Keratinocyte (primary cell): ENCODE measurements around the gene SHISA2. TPM values are rescaled to one million over a fixed set of nuclear protein-coding genes. Genes with fewer than 3 reads are reported as not detected.

ENCODE experiments used
- DNase-seq: peaks from one replicate; pipeline ENCODE4 v3.0.0-alpha.2; 2011; ENCODE audit warnings: low read depth, missing footprints, low spot score
- FAIRE-seq: peaks from 2 replicates; lab custom pipeline; 2011; peaks lifted over from hg19 to GRCh38; lab: Jason Lieb, UNC
- H2AFZ ChIP-seq: 2 replicates; pipeline ENCODE4 v1.6.0; 2012; ENCODE audit warnings: low read length, control low read depth, inconsistent platforms; ENCODE audit not compliant: control insufficient read depth
- H3K27ac ChIP-seq: 2 replicates; pipeline ENCODE4 v1.5.1; 2011; ENCODE audit warnings: low read length; ENCODE audit not compliant: control insufficient read depth, insufficient read depth
- H3K27me3 ChIP-seq: 3 replicates; pipeline ENCODE4 v1.6.0; 2011; ENCODE audit warnings: low read length; ENCODE audit not compliant: control insufficient read depth, insufficient read depth; ENCODE audit errors: extremely low read depth
- H3K36me3 ChIP-seq, 2 experiments: 2 replicates in 1 of 2; 3 replicates in 1 of 2; pipeline ENCODE4 v1.5.1; 2011; ENCODE audit warnings: low read length in 2 of 2, mild to moderate bottlenecking in 1 of 2; ENCODE audit not compliant: control insufficient read depth in 2 of 2, insufficient read depth in 2 of 2; ENCODE audit errors: extremely low read depth in 1 of 2
- H3K4me1 ChIP-seq: 3 replicates; pipeline ENCODE4 v1.5.1; 2011; ENCODE audit warnings: low read length; ENCODE audit not compliant: control insufficient read depth, insufficient read depth; ENCODE audit errors: extremely low read depth
- H3K4me2 ChIP-seq: 3 replicates; pipeline ENCODE4 v1.6.0; 2011; ENCODE audit warnings: low read depth, low read length; ENCODE audit not compliant: control insufficient read depth, insufficient read depth; ENCODE audit errors: extremely low read depth
- H3K4me3 ChIP-seq, 3 experiments: fragments of 200-600 bp in 1 of 3; sonication (generic) in 1 of 3; 2 replicates in 2 of 3; 3 replicates in 1 of 3; pipeline ENCODE4 v1.5.1; 2011 to 2016; ENCODE audit warnings: low read length in 3 of 3, mild to moderate bottlenecking in 3 of 3, control low read depth in 2 of 3, inconsistent platforms in 1 of 3, low read depth in 1 of 3, mixed read lengths in 1 of 3, mixed run types in 1 of 3, moderate library complexity in 1 of 3; ENCODE audit not compliant: control insufficient read depth in 2 of 3, insufficient read depth in 2 of 3; ENCODE audit errors: extremely low read depth in 1 of 3
- H3K79me2 ChIP-seq: 2 replicates; pipeline ENCODE4 v1.6.0; 2012; ENCODE audit warnings: low read length; ENCODE audit not compliant: control insufficient read depth, insufficient read depth
- H3K9ac ChIP-seq: 3 replicates; pipeline ENCODE4 v1.6.0; 2011; ENCODE audit warnings: low read length; ENCODE audit not compliant: control insufficient read depth, insufficient read depth; ENCODE audit errors: extremely low read depth
- H3K9me1 ChIP-seq: 3 replicates; pipeline ENCODE4 v1.6.0; 2011; ENCODE audit warnings: low read length; ENCODE audit not compliant: control insufficient read depth, insufficient read depth; ENCODE audit errors: extremely low read depth
- H3K9me3 ChIP-seq: 2 replicates; pipeline ENCODE4 v1.5.1; 2012; ENCODE audit warnings: low read depth, low read length; ENCODE audit not compliant: control insufficient read depth
- H4K20me1 ChIP-seq: 3 replicates; pipeline ENCODE4 v1.6.0; 2011; ENCODE audit warnings: low read length; ENCODE audit not compliant: control insufficient read depth, insufficient read depth; ENCODE audit errors: extremely low read depth
- CTCF ChIP-seq, 3 experiments: IDR thresholded peaks in 1 of 3; conservative IDR thresholded peaks in 1 of 3; optimal IDR thresholded peaks in 1 of 3; 2 replicates in 2 of 3; 3 replicates in 1 of 3; pipeline versions ENCODE3 to v1.5.1; 2011; ENCODE audit warnings: low read length in 3 of 3, mild to moderate bottlenecking in 3 of 3, moderate library complexity in 2 of 3, control low read depth in 1 of 3, inconsistent platforms in 1 of 3; ENCODE audit not compliant: insufficient read depth in 2 of 3; ENCODE audit errors: extremely low read depth in 1 of 3
- EZH2 ChIP-seq: IDR thresholded peaks from one replicate; pipeline ENCODE4 v1.6.1; 2012; ENCODE audit warnings: inconsistent platforms, mild to moderate bottlenecking, low read length, moderate library complexity
- dilution Hi-C: fragments of 300-500 bp; cut with MboI; formaldehyde crosslinking; loops from one replicate; pipeline ENCODE4 v1.7.0; 2020; ENCODE audit warnings: low sequenced_read_pairs; ENCODE audit not compliant: extremely low pct_ligation_motif_present
- polyA plus RNA-seq, 5 experiments: library from polyadenylated mRNA; depleted of rRNA in 3 of 5; stranded (reverse) in 3 of 5; stranded (forward) in 1 of 5; unstranded in 1 of 5; fragments of >200 nt; gene quantifications; 1 replicate in 1 of 5; 2 replicates in 3 of 5; 3 replicates in 1 of 5; pipeline versions ENCODE4 v1.2.1 to v1.2.3, GENCODE V29; 2011 to 2012; ENCODE audit warnings: missing spikeins in 2 of 5, low read depth in 1 of 5, low replicate concordance in 1 of 5

Gene SHISA2
- polyA plus RNA-seq, 1 donor (not counting 4 experiments of a cell fraction or from before 2014, with no cell fraction given), result 0.18 TPM

GRCh38 chr13:26026211-26026610 lies 25.6 kb downstream of the SHISA2 start:
- Histone ChIP-seq H2AFZ (no peak overlapping the region), H3K9ac (no peak overlapping the region), H4K20me1 (no peaks in the 10 kb centered on the region), H3K79me2 (no peaks in the 10 kb centered on the region), H3K27ac (no peak overlapping the region), H3K27me3 (peaks cover 7% of the 10 kb centered on the region), H3K4me2 (no peak overlapping the region), H3K4me1 (peaks cover 20% of the 10 kb centered on the region), H3K9me3 (no peaks in the 10 kb centered on the region), H3K4me3 (no peak overlapping the region), H3K9me1 (no peaks in the 10 kb centered on the region), H3K36me3 (no peaks in the 10 kb centered on the region)
- FAIRE-seq, result no peak
- no peak for DNase-seq
- dilution Hi-C loops, result no loop called here
- TF ChIP-seq EZH2 (no peak), CTCF (optimal IDR thresholded peaks at IDR 0.05 in 1 of 3, IDR thresholded peaks at IDR 0.05 in 1 of 3, conservative IDR thresholded peaks at IDR 0.05 in 1 of 3; ENCODE audit: extremely low read depth in 1 of 3, insufficient read depth in 2 of 3, low read length in 3 of 3) (no peak)

DNA sequence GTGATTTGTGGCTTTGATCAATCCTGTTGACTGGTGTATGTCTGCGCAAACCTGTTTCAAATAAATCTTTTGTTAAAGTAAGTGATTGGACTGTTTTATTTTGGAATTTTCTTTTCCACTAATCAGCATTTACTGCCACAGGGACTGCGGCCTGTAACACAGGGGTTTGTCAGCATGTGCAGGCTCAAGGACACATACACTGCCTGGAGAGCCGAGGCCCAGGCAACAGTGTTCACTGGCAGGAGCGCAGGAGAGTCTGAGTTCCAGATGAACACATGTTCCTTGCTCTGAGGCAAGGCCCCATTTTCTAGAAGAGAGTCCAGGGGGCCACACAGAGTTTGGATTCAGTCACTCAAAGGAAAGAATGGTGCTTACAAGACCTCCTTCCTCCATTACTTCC lies 26.0 kb downstream of the SHISA2 start:
- Histone ChIP-seq H3K27ac (no peak overlapping the region), H3K4me2 (no peak overlapping the region), H3K79me2 (no peaks in the 10 kb centered on the region), H4K20me1 (no peaks in the 10 kb centered on the region), H3K27me3 (peaks cover 4% of the 10 kb centered on the region), H3K4me3 (no peak overlapping the region), H2AFZ (no peak overlapping the region), H3K4me1 (peaks cover 24% of the 10 kb centered on the region), H3K9me3 (no peaks in the 10 kb centered on the region), H3K9me1 (no peaks in the 10 kb centered on the region), H3K9ac (no peak overlapping the region), H3K36me3 (no peaks in the 10 kb centered on the region)
- FAIRE-seq (no peak), DNase-seq (no peak)
- TF ChIP-seq EZH2 (no peak), CTCF (optimal IDR thresholded peaks at IDR 0.05 in 1 of 3, IDR thresholded peaks at IDR 0.05 in 1 of 3, conservative IDR thresholded peaks at IDR 0.05 in 1 of 3; ENCODE audit: extremely low read depth in 1 of 3, insufficient read depth in 2 of 3, low read length in 3 of 3) (no peak)
- dilution Hi-C loops, result no loop called here
